Loucy (cell line): ENCODE measurements around the gene NOS2.
"Not testable (repeated sequence)": the region's sequence is repeated elsewhere in the genome, so short reads cannot be mapped to it uniquely, and the experiment has no call there.

Experiments
- H2AFZ ChIP-seq: fragments of 200-600 bp; sonication (generic); 2 replicates; pipeline ENCODE4 v1.6.0; 2016; ENCODE audit warnings: antibody characterized with exemption, mild to moderate bottlenecking, low read length, moderate library complexity
- H3F3A ChIP-seq: fragments of 200-600 bp; 2 replicates; pipeline ENCODE4 v1.6.0; 2016; ENCODE audit warnings: antibody characterized with exemption, low read depth, mild to moderate bottlenecking
- H3K27me3 ChIP-seq: fragments of 200-600 bp; sonication (generic); 2 replicates; pipeline ENCODE4 v1.6.1; 2014; ENCODE audit warnings: low read length, mild to moderate bottlenecking; ENCODE audit not compliant: insufficient read depth, poor library complexity, severe bottlenecking
- H3K36me3 ChIP-seq: fragments of 200-600 bp; sonication (generic); 2 replicates; pipeline ENCODE4 v1.6.1; 2016; ENCODE audit warnings: low read length; ENCODE audit not compliant: insufficient read depth
- H3K4me1 ChIP-seq: fragments of 200-600 bp; sonication (generic); 2 replicates; pipeline ENCODE4 v1.5.1; 2014; ENCODE audit warnings: low read length, mild to moderate bottlenecking; ENCODE audit not compliant: insufficient read depth, poor library complexity, severe bottlenecking
- H3K4me2 ChIP-seq: fragments of 200-600 bp; sonication (generic); 2 replicates; pipeline ENCODE4 v1.6.0; 2014; ENCODE audit warnings: antibody characterized with exemption, low read length, low read depth, mild to moderate bottlenecking; ENCODE audit not compliant: poor library complexity, severe bottlenecking
- H3K4me3 ChIP-seq: fragments of 200-600 bp; sonication (generic); 2 replicates; pipeline ENCODE4 v1.5.1; 2014; ENCODE audit warnings: low read length, mild to moderate bottlenecking, mixed read lengths; ENCODE audit not compliant: poor library complexity, severe bottlenecking
- H3K79me2 ChIP-seq: fragments of 200-600 bp; sonication (generic); 2 replicates; pipeline ENCODE4 v1.6.1; 2014; ENCODE audit warnings: low read length; ENCODE audit not compliant: insufficient read depth
- H3K9ac ChIP-seq: fragments of 200-600 bp; sonication (generic); 2 replicates; pipeline ENCODE4 v1.6.0; 2014; ENCODE audit warnings: mild to moderate bottlenecking, low read depth, low read length, moderate library complexity; ENCODE audit not compliant: poor library complexity, severe bottlenecking
- H3K9me2 ChIP-seq: fragments of 200-600 bp; sonication (generic); replicated peaks from 2 replicates; pipeline ENCODE4 v1.6.1; 2016; ENCODE audit warnings: low read depth, low read length, mixed read lengths
- H3K9me3 ChIP-seq: fragments of 200-600 bp; sonication (generic); 2 replicates; pipeline ENCODE4 v1.6.1; 2014; ENCODE audit warnings: mild to moderate bottlenecking, antibody characterized with exemption, low read length, low read depth; ENCODE audit not compliant: insufficient read depth
- H4K20me1 ChIP-seq: fragments of 200-600 bp; sonication (generic); 2 replicates; pipeline ENCODE4 v1.6.0; 2014; ENCODE audit warnings: antibody characterized with exemption, low read length, mild to moderate bottlenecking; ENCODE audit not compliant: insufficient read depth, poor library complexity, severe bottlenecking
- CTCF ChIP-seq: fragments of 200-600 bp; sonication (generic); conservative IDR thresholded peaks from 2 replicates; pipeline ENCODE4 v1.5.1; 2014; ENCODE audit warnings: mild to moderate bottlenecking, antibody characterized with exemption, low read length
- EZH2phosphoT487 ChIP-seq: fragments of 200-600 bp; IDR thresholded peaks from 2 replicates; pipeline ENCODE4 v1.6.1; 2018; ENCODE audit warnings: antibody characterized with exemption, mild to moderate bottlenecking, moderate library complexity, borderline replicate concordance

NOS2 gene

DNA sequence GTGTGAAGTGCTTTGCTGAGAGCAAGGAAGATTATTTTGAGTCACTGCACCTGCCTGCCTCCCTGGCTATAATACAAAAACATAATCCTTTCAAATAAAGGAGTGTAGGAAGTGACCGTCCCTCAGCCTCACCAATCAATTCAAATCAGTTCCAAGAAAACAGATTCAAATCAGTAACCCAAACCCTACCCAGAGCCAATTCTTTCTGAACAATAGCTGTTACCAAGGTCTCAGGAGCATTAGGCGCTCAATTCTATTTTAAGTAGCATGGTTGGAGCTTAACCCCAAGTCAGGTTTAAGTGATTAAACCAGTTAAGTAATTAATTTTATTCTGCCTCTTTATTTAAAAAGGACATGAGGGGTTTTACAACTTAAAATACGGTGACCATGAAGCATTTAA, 38.3 kb upstream of the NOS2 start:
- H3F3A ChIP-seq, H3K4me2 ChIP-seq, H2AFZ ChIP-seq, H3K4me1 ChIP-seq, H3K9me2 ChIP-seq, H3K27me3 ChIP-seq, H4K20me1 ChIP-seq, H3K4me3 ChIP-seq, H3K9me3 ChIP-seq, H3K9ac ChIP-seq, H3K36me3 ChIP-seq, H3K79me2 ChIP-seq: not testable (repeated sequence)

DNA sequence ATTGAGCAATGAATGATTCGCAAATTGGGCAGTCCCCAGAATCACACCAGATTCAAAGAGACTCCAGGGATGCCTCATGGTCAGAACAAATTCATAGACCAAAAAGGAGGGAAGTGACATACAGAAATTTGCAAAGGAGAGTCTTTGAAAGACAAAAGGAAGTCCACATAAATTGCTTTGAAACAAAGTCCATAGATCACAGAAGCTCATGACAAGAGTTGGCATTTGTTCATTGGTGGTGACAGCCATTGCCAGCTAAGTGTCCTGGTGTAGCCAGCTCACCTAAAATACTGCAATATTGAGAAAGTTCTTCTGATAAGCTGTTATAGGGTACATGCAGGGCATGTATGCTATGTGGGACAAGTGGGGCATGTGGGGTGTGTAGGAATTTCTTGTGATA, 37.4 kb upstream of the NOS2 start:
- not testable (repeated sequence) for H3K9me2 ChIP-seq, H3K79me2 ChIP-seq, H3K27me3 ChIP-seq, H3F3A ChIP-seq, H3K36me3 ChIP-seq, H3K9ac ChIP-seq, H3K9me3 ChIP-seq, H3K4me2 ChIP-seq, H3K4me1 ChIP-seq, H4K20me1 ChIP-seq, H3K4me3 ChIP-seq, H2AFZ ChIP-seq

DNA sequence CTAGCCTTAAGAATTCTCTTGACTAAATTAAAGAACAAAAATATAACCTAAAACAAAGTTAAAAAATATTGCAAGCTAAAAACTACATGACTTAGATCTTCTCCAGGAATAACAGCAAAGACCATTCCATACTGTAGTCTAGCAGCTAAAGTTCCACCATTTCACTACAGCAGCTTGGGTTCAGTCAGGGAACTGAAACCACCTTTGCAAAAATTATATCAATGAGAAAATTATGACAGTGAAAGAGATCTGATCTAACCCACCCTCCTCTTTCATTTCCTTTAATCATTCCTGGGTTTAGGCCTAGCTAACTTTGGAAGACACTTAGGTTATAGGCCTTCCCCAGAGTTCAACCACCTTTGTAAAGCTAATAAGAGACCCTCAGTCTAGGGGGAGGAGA, 36.3 kb upstream of the NOS2 start:
- H3K9me2 ChIP-seq, result no peaks in the 10 kb centered on the region
- H3K4me1 ChIP-seq, result no peaks in the 10 kb centered on the region
- no peaks in the 10 kb centered on the region for H4K20me1 ChIP-seq
- H3K27me3 ChIP-seq, result no peaks in the 10 kb centered on the region
- no peak overlapping the region for H2AFZ ChIP-seq
- TF ChIP-seq CTCF (no peak), EZH2phosphoT487 (no peak)
- no peaks in the 10 kb centered on the region for H3K79me2 ChIP-seq
- H3K4me2 ChIP-seq, result no peak overlapping the region
- H3K9me3 ChIP-seq, result no peaks in the 10 kb centered on the region
- H3K36me3 ChIP-seq, result no peaks in the 10 kb centered on the region
- no peak overlapping the region for H3K9ac ChIP-seq
- H3F3A ChIP-seq, result no peaks in the 10 kb centered on the region
- H3K4me3 ChIP-seq, result no peak overlapping the region

DNA sequence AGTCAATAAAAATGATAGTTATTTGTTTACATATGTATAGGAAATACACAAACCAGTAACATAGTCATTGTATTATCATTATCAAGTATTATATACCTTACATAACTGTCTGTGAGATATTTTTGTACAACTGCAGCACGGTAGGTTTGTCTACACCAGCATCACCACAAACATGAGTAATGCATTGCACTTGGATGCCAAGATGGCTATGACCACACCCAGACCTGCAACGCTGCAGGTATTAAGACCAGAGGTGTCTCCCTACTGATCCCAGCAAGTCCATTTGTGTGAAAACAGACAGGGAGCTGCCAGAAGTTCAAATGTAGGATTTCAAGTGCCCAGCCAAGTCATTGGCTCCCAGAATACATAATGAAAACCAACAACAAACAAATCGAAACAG, 34.2 kb upstream of the NOS2 start:
- Histone ChIP-seq H2AFZ (no peak overlapping the region), H3K4me2 (no peak overlapping the region), H3K9ac (no peak overlapping the region), H3K79me2 (no peaks in the 10 kb centered on the region), H3K27me3 (no peaks in the 10 kb centered on the region), H3K4me3 (no peak overlapping the region), H3K4me1 (no peaks in the 10 kb centered on the region), H3K9me3 (no peaks in the 10 kb centered on the region), H3K36me3 (no peaks in the 10 kb centered on the region), H4K20me1 (no peaks in the 10 kb centered on the region), H3F3A (no peaks in the 10 kb centered on the region), H3K9me2 (no peaks in the 10 kb centered on the region)
- TF ChIP-seq EZH2phosphoT487 (no peak), CTCF (no peak)
